Activated CD4-positive, alpha-beta T cell treated with anti-CD3 and anti-CD28 coated beads, Interleukin-10, Interleukin-2, amounts not matched to agents 100 ng/mL and 50 ng/mL, durations not matched to agents 16 hours and 8 hours (primary cell): Measurements from ENCODE around the gene ARGLU1.

Source experiments
- DNase-seq: peaks from one replicate; pipeline ENCODE4 v3.0.0-alpha.2; 2020

The ARGLU1 gene

GRCh38 chr13:106498158-106498557 is 69.8 kb downstream of the ARGLU1 start:
- DNase-seq = no peak

GRCh38 chr13:106497079-106497478 is 70.9 kb downstream of the ARGLU1 start:
- no peak for DNase-seq

GRCh38 chr13:106496072-106496997 is 71.6 kb downstream of the ARGLU1 start:
- no peak for DNase-seq

- no peak for DNase-seq
Observed at GRCh38 chr13:106494936-106495335, 73.0 kb downstream of the ARGLU1 start.

- DNase-seq = no peak
Observed at GRCh38 chr13:106494506-106494905, 73.4 kb downstream of the ARGLU1 start.

- DNase-seq = peak; percentile 7
Observed at GRCh38 chr13:106493533-106494220, 74.3 kb downstream of the ARGLU1 start.

GRCh38 chr13:106492588-106493475 is 75.1 kb downstream of the ARGLU1 start:
- DNase-seq = no peak

GRCh38 chr13:106491928-106492587 is 75.9 kb downstream of the ARGLU1 start:
- no peak for DNase-seq
